G401 (cell line): ENCODE results near the gene CBX4. TPM values are rescaled to one million over a fixed set of nuclear protein-coding genes. Genes with fewer than 3 reads are reported as not detected.

Source experiments
- DNase-seq: peaks from one replicate; pipeline ENCODE4 v3.0.0-alpha.2; 2015; ENCODE audit warnings: low spot score
- in situ Hi-C: cut with HindIII; loops from 2 replicates; pipeline ENCODE4 v1.10.0; 2016; ENCODE audit warnings: low sequenced_read_pairs, mixed read lengths
- total RNA-seq: library from RNA; depleted of rRNA; stranded (reverse); fragments of >200 nt; shearing (Covaris generic); gene quantifications from 2 replicates; pipeline ENCODE4 v1.2.3, GENCODE V29; 2014

The CBX4 gene
- total RNA-seq, 1 experiment from 2014 or later, result 20.9 TPM

DNA sequence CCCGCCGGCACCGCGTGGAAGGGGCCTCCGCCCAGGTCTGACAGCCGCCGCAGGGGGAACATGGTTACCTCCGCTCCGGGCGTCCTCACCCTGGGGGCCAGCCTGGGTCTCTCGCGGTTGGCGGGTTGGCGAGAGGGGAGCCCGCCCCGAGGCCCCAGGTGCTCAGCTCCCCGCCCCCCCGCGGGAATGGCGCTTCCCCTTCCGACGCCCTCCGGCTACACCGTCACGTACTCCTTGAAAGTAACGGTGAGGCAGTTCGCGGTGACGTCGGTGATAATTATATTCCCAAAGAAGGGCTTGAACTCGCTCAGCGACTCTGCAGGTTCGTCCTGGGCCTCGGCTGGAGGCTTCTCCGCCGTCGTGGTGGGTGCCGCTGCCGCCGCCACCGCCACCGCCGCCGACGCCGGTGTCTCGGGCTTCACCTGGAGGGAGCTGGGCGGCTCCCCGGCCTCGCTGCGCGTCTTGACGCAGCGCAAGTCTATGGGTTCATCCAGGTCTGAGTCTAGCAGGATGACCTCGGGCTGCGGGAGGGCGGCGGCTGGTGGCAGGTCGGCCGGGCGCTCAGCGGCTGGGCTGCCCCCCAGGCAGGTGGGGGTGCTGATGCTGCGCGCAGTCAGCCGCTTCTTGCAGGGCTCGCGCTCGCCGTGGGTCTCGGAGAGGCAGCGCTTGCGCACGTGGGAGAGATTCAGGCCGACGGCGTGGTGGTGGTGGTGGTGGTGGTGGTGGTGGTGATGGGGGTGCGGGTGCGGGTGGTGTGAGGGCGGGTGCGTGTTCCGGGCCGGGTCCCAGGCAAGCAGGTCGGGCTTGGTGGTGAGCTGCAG, 5.3 kb downstream of the CBX4 start:
- no peak for DNase-seq
- in situ Hi-C loops, result no loop called here

- no peak for DNase-seq
- in situ Hi-C loops, result no loop called here
Measured at GRCh38 chr17:79833110-79833450, 6.2 kb downstream of the CBX4 start.

GRCh38 chr17:79832218-79833109, 6.8 kb downstream of the CBX4 start:
- in situ Hi-C loops, result no loop called here
- no peak for DNase-seq

- in situ Hi-C loops, result no loop called here
- no peak for DNase-seq
Measured at GRCh38 chr17:79831265-79832217, 7.7 kb downstream of the CBX4 start.

DNA sequence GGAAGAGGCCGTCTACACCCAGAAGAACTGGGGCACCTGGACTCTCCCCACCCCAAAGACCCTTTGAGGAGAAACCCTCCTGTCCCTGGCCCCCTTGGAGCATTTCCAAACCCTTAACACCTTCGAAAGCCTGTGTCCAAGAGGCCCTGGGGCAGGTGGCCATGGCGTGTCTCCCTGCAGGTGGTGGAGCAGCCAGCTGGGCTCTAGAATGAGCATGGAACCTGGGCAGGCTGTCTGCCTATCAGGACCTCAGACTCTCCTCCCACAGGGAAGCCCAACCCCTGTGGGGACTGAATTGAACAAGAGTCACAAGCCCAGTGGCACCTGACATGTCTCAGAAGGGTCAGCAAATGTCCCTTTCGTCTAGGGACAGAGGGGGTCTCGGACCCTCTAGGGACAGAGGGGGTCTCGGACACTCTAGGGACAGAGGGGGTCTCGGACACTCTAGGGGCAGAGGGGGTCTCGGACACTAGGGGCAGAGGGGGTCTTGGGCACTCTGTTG, 8.4 kb downstream of the CBX4 start:
- in situ Hi-C loops, result no loop called here

GRCh38 chr17:79830303-79830702, 8.9 kb downstream of the CBX4 start:
- no peak for DNase-seq
- in situ Hi-C loops, result no loop called here

More for the DNA sequence above, 8.4 kb downstream of the CBX4 start:
- no peak for DNase-seq

- DNase-seq, result no peak
- in situ Hi-C loops, result no loop called here
Measured at GRCh38 chr17:79829457-79829856, 9.8 kb downstream of the CBX4 start.

GRCh38 chr17:79829004-79829403, 10.2 kb downstream of the CBX4 start:
- no peak for DNase-seq
- in situ Hi-C loops, result no loop called here

GRCh38 chr17:79826841-79827578, 12.2 kb downstream of the CBX4 start:
- DNase-seq, result no peak
- in situ Hi-C loops, result no loop called here

DNA sequence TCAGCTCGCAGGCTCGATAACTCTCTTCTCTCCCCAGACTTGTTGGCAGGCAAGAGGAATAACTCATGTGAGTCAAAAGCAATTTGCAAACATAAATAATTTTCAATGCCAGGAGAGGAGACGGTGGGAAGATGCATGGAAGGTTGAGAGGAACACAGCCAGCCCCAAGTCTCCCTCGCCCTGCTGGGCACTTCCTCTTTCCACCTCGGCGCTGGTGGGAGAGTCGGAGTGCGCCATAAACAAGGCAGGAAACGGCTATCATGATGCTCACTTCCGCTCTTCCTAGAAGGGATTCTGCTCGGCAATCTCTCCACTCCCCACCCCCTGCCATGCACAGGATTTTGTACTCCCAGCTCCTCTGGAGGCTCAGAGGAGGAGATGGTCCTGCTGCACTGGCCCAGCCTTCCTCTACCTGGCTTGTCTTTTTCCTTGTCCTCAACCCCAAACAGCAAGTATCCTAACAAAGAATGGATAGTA, 13.0 kb downstream of the CBX4 start:
- in situ Hi-C loops, result no loop called here
- DNase-seq, result no peak

DNA sequence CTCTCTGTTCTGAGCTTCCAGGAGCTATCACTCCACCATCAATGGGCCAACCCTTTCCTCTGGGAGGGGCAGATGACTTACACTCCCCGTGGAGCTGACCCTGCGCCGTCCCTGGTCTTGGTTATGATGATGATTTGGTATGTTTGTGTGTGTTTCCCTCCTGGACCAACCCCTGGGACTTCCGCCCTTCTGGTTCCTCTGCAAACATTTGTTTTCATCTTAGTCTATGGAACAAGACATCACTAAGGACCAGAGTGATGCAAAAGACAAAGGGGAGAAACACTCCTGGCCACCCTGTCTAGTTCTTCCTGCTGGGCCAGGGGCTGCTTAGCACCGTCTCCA, 13.7 kb downstream of the CBX4 start:
- in situ Hi-C loops, result no loop called here
- DNase-seq, result no peak

DNA sequence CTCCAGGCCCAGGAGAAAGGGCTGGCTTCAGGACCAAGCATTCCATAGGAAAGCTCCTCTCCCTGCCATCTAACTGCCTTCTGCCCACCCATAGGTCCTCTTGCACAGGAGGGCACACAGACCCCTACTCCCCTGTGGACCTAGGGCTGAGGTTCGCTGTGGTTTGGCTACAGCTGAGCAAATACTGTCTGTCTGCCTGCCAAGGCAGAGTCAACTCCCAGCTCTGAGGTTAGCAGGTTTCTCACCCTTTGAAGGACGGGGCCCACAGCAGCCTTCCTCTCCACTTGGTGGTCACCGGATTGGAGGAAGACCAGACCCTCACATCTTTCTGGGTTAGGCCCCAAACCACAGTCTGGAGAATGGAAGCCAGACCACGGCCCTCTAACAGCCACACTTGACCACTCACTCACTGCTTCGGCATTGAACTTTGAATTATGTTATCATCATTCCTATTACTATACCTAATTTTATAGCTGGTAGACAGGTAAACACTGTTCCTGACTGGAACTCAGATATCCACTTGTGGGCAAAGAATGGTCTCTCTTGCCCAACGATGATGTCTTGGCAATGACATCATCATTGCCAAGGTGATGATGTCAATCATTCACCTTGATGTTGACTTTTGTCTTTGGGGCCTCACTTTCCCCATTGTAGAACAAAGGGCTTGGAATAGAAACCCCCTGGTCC, 14.2 kb downstream of the CBX4 start:
- in situ Hi-C loops, result no loop called here
- DNase-seq, result no peak

- no peak for DNase-seq
- in situ Hi-C loops, result no loop called here
Measured at GRCh38 chr17:79824234-79824633, 15.0 kb downstream of the CBX4 start.

- DNase-seq, result no peak
- in situ Hi-C loops, result no loop called here
Measured at GRCh38 chr17:79822583-79823124, 16.6 kb downstream of the CBX4 start.

DNA sequence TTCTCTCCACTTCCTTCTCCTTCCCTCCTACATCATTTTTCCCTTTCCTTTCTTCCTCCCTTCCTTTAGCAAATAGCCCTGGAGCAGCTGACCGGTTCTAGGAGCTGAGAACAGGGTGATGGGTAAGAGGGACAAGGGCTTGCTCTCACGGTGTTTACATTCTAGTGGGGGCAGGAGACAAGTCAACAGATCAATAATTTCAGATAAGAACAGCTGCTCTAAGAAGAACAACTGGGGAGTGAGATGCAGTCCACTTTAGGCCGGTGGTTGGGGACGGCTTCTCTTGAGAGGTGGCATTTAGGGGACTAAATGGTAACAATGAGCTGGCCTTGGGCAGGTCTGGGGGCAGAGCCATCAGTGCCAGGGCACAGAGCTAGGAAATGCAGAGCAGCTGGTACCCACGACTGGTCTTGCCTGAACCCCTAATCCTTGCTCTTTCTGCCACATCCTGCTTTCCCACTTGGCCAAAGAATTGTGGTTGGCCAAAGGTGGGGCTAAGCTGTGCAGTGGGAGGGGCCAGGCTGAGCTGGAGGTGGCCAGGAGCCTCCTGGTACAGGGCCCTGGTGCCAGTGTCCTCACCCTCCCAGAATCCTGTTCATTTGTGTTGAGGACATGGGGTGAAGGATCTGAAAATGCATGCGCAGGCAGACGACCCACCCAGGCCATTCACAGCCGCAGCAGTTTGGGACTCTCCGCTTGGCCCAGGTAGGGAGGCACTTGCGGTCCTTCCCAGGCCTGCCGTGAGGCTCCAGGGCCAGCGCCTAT, 17.7 kb downstream of the CBX4 start:
- no peak for DNase-seq
- in situ Hi-C loops, result no loop called here

DNA sequence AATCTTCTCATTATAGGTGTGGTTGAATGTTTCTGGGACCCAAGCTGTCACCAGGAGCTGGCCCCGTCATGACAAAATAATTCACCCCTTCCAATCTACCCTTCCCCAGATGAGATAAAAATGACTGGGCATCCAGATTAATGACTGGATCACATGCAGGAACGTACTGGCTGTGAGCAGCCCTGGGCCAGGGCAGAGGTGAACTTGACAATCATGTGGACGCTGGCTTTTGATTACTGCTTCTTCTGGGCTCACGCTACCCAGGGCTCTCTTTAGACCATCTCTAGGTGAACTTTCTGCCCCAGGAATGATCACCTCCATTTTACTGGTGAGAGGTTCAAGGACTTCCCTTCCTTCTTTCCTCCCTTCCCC, 18.3 kb downstream of the CBX4 start:
- no peak for DNase-seq
- in situ Hi-C loops, result no loop called here
